HepG2 (cell line): Measurements from ENCODE around the gene EID3. TPM values are rescaled to one million over a fixed set of nuclear protein-coding genes. Genes with fewer than 3 reads are reported as not detected.
"Not testable (repeated sequence)": the region's sequence is repeated elsewhere in the genome, so short reads cannot be mapped to it uniquely, and the experiment has no call there.

Experiments
- ATAC-seq: fragments of 200-7000 bp; cut with Tn5 transposase; 3 replicates; pipeline ENCODE4 v1.9.1; 2020; ENCODE audit warnings: mild to moderate bottlenecking, moderate library complexity
- BruUV-seq: library from RNA; stranded (reverse); fragments of 400-500 nt; replicated peaks from 2 replicates; lab custom pipeline; 2021; lab: Mats Ljungman, UMichigan
- CTCF ChIA-PET: fragments of 300-600 bp; formaldehyde crosslinking; extraction: SDS; loops from one replicate; lab custom pipeline; 2021; ENCODE audit warnings: low total read pairs, inconsistent platforms, low intra/inter-chr PET ratio; lab: Yijun Ruan, JAX
- POLR2A ChIA-PET: fragments of 350-600 bp; sonication (Branson Sonifier 250); formaldehyde crosslinking; loops from one replicate; lab custom pipeline; 2020; ENCODE audit warnings: antibody characterized with exemption, inconsistent platforms; lab: Yijun Ruan, JAX
- DNase-seq: peaks from one replicate; pipeline ENCODE4 v3.0.0-alpha.2; 2015; ENCODE audit warnings: low spot score
- FAIRE-seq: peaks from 3 replicates; lab custom pipeline; 2011; peaks lifted over from hg19 to GRCh38; lab: Jason Lieb, UNC
- H2AFZ ChIP-seq: one replicate; pipeline ENCODE4 v1.6.1; 2011; ENCODE audit warnings: low read length, inconsistent platforms
- H3K27ac ChIP-seq: fragments of 300-600 bp; 3 replicates; pipeline ENCODE4 v1.8.0; 2011; ENCODE audit warnings: mixed run types, mild to moderate bottlenecking, mixed read lengths, low read length, inconsistent platforms; ENCODE audit not compliant: insufficient read depth; ENCODE audit errors: extremely low read length
- H3K27me3 ChIP-seq, 2 experiments: fragments of 200-600 bp in 1 of 2; 2 replicates in 1 of 2; 3 replicates in 1 of 2; pipeline versions ENCODE4 v1.6.0 to v1.8.0; 2011; ENCODE audit warnings: low read length in 2 of 2, mild to moderate bottlenecking in 2 of 2, moderate library complexity in 2 of 2, inconsistent platforms in 1 of 2; ENCODE audit not compliant: insufficient read depth in 2 of 2, control insufficient read depth in 1 of 2
- H3K36me3 ChIP-seq, 2 experiments: fragments of 200-600 bp in 1 of 2; replicated peaks in 1 of 2; 2 replicates in 1 of 2; 3 replicates in 1 of 2; pipeline versions ENCODE4 v1.5.1 to v1.8.0; 2011; ENCODE audit warnings: low read length in 2 of 2, inconsistent platforms in 1 of 2; ENCODE audit not compliant: insufficient read depth in 2 of 2, control insufficient read depth in 1 of 2
- H3K4me1 ChIP-seq: 2 replicates; pipeline ENCODE4 v1.5.1; 2012; ENCODE audit warnings: low read length, inconsistent platforms; ENCODE audit not compliant: insufficient read depth
- H3K4me2 ChIP-seq: 2 replicates; pipeline ENCODE4 v1.6.0; 2011; ENCODE audit warnings: low read depth, low read length, inconsistent platforms
- H3K4me3 ChIP-seq, 3 experiments: fragments of 200-600 bp in 1 of 3; sonication (generic), shearing (Covaris generic) in 1 of 3; replicated peaks in 1 of 3; 2 replicates each; pipeline ENCODE4 v1.5.1; 2011 to 2016; ENCODE audit warnings: low read length in 3 of 3, inconsistent platforms in 2 of 3, low read depth in 2 of 3, mild to moderate bottlenecking in 2 of 3, control low read depth in 1 of 3, mixed read lengths in 1 of 3; ENCODE audit not compliant: insufficient read depth in 1 of 3
- H3K79me2 ChIP-seq: one replicate; pipeline ENCODE4 v1.6.1; 2011; ENCODE audit warnings: low read length, inconsistent platforms; ENCODE audit not compliant: insufficient read depth
- H3K9ac ChIP-seq: 2 replicates; pipeline ENCODE4 v1.6.0; 2011; ENCODE audit warnings: mild to moderate bottlenecking, low read depth, low read length, inconsistent platforms; ENCODE audit not compliant: insufficient read depth
- H3K9me3 ChIP-seq: 2 replicates; pipeline ENCODE4 v1.5.1; 2012; ENCODE audit warnings: mild to moderate bottlenecking, low read length
- H4K20me1 ChIP-seq: 2 replicates; pipeline ENCODE4 v1.6.0; 2011; ENCODE audit warnings: inconsistent platforms, mild to moderate bottlenecking, low read length, moderate library complexity; ENCODE audit not compliant: insufficient read depth
- POLR2AphosphoS2 ChIP-seq: IDR thresholded peaks from 2 replicates; pipeline ENCODE4 v1.6.1; 2011; ENCODE audit warnings: low read depth, low read length, improper control_type of control experiment
- ZNF547 ChIP-seq: sonication (generic); formaldehyde crosslinking; IDR thresholded peaks from 2 replicates; pipeline ENCODE4 v1.5.1; 2020; ENCODE audit warnings: mild to moderate bottlenecking, missing genetic modification reagents
- WGBS: methylation state at CpG from one replicate; pipeline ENCODE4 v1.1.6; 2017; ENCODE audit warnings: low lambda C conversion rate; 5-methylcytosine and 5-hydroxymethylcytosine counted together
- in situ Hi-C: cut with HindIII; loops from 2 replicates; pipeline ENCODE4 v1.10.0; 2017; ENCODE audit warnings: low pct_unique_long_range_greater_than_20kb; ENCODE audit not compliant: extremely low pct_ligation_motif_present
- intact Hi-C: fragments of 100-400 bp; cut with micrococcal nuclease; formaldehyde crosslinking; loops from one replicate; pipeline ENCODE4 v1.10.0; 2022; ENCODE audit not compliant: unreplicated experiment
- polyA plus RNA-seq, 8 experiments: library from polyadenylated mRNA; depleted of rRNA in 3 of 8; stranded (reverse) in 7 of 8; unstranded in 1 of 8; fragments of >200 nt; fragmentation: Illumina TruSeq in 4 of 8; extraction: Trizol in 4 of 8; gene quantifications; 2 replicates each; pipeline versions ENCODE4 v1.2.1 to v1.2.3, GENCODE V29; 2011 to 2016; ENCODE audit warnings: low read depth in 4 of 8, missing spikeins in 1 of 8, mixed read lengths in 1 of 8; ENCODE audit not compliant: insufficient read depth in 1 of 8
- total RNA-seq, 5 experiments: library from RNA; depleted of rRNA; stranded (reverse); fragments of >200 nt; fragmentation: Illumina TruSeq; extraction: Trizol; gene quantifications; 2 replicates each; pipeline ENCODE4 v1.2.3, GENCODE V29; 2016; ENCODE audit warnings: low read depth in 1 of 5

EID3 gene
- total and polyA plus RNA-seq, 2 of the 13 experiments (the other 11 are each of a cell fraction or from before 2014, with no cell fraction given), result 0.38 to 4.5 TPM

DNA sequence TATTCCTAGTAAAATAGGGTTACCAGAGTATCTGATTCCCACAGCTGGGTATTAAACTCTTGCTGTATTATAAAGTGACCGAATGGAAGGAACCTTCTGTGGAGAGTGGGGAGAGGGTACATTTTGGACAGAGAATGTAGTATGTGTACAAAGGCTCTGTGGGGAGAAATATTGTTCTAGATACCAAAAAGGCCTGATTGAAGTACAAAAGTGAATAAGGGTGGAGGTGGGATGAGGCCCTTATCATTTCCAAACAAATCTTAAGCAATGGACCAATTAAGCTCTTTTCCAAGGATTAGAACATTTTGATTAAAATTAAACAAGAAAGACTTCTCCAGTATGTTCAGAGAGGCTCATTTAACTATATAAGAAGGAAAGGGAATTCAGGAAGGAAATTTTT lies 20.4 kb downstream of the EID3 start:
- ChIA-PET CTCF (no interaction called here), POLR2A (no interaction called here)
- WGBS, result 100% methylated on average over 1 of the region's 1 CpG
- peak; percentile 57; the same call in 1 of the 2 replicates for TF ChIP-seq POLR2AphosphoS2
- TF ChIP-seq ZNF547 (CRISPR knock-in tag), result no peak
- H3K79me2 ChIP-seq, result no peaks in the 10 kb centered on the region
- H4K20me1 ChIP-seq, result no peaks in the 10 kb centered on the region
- peaks cover 14 to 71% of the 10 kb centered on the region in 2 experiments for H3K36me3 ChIP-seq
- no peaks in the 10 kb centered on the region for H3K9me3 ChIP-seq
- no peak overlapping the region for H2AFZ ChIP-seq
- H3K4me2 ChIP-seq, result no peak overlapping the region
- H3K27me3 ChIP-seq, result no peaks in the 10 kb centered on the region
- H3K27ac ChIP-seq, result no peak overlapping the region
- H3K4me1 ChIP-seq, result no peaks in the 10 kb centered on the region
- FAIRE-seq (no peak), ATAC-seq (no peak), DNase-seq (no peak)
- no peak overlapping the region for H3K9ac ChIP-seq
- intact Hi-C loops (no loop called here), in situ Hi-C loops (no loop called here)
- BruUV-seq, result no TSS peak
- H3K4me3 ChIP-seq, result no peak overlapping the region

DNA sequence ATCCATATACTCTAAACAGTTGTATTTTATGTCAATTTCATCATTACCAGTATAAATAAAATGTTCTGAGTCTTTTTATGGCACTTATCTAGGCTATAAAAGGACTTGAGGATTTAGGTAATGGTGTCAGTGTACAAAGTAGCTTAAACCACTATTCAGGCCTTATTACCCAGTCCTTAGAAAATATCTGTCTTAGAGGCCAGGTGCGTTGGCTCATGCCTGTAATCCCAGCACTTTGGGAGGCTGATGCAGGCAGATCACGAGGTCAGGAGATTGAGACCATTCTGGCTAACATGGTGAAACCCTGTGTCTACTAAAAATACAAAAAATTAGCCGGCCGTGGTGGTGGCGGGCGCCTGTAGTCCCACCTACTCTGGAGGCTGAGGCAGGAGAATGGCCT lies 24.7 kb downstream of the EID3 start:
- H2AFZ ChIP-seq, H3K9ac ChIP-seq, FAIRE-seq, ATAC-seq, DNase-seq, H3K27ac ChIP-seq, H4K20me1 ChIP-seq, BruUV-seq, H3K4me1 ChIP-seq, H3K27me3 ChIP-seq, H3K79me2 ChIP-seq, CTCF ChIA-PET, H3K4me2 ChIP-seq, in situ Hi-C loops, POLR2A ChIA-PET, H3K4me3 ChIP-seq, intact Hi-C loops, H3K9me3 ChIP-seq: not testable (repeated sequence)
- H3K36me3 ChIP-seq, result peaks cover 8 to 59% of the 10 kb centered on the region in 2 experiments
- WGBS, result 98% methylated on average over 6 of the region's 6 CpGs
